HepG2 (cell line): ENCODE results near the gene TLE5. TPM values are rescaled to one million over a fixed set of nuclear protein-coding genes. Genes with fewer than 3 reads are reported as not detected.
A peak's percentile ranks its signal among the peaks of the same experiment; 100 is the strongest.

Experiments
- ARNT2 ChIP-seq: sonication (generic); formaldehyde crosslinking; IDR thresholded peaks from 2 replicates; pipeline ENCODE4 v1.8.0; 2022; ENCODE audit warnings: mild to moderate bottlenecking, low read depth, missing genetic modification reagents, moderate library complexity
- HNF4G ChIP-seq, 2 experiments: sonication (generic) in 1 of 2; formaldehyde crosslinking in 1 of 2; IDR thresholded peaks; 2 replicates each; pipeline versions ENCODE4 v1.4.0 to v1.6.1; 2011 to 2020; ENCODE audit warnings: borderline replicate concordance in 2 of 2, low read depth in 2 of 2, mild to moderate bottlenecking in 2 of 2, low read length in 1 of 2, missing genetic modification reagents in 1 of 2, moderate library complexity in 1 of 2
- HOXA3 ChIP-seq: sonication (generic); formaldehyde crosslinking; IDR thresholded peaks from 2 replicates; pipeline ENCODE4 v1.5.0; 2020; ENCODE audit warnings: missing genetic modification reagents
- ISX ChIP-seq: sonication (generic); formaldehyde crosslinking; conservative IDR thresholded peaks from 2 replicates; pipeline ENCODE4 v1.5.0; 2020; ENCODE audit warnings: missing genetic modification reagents
- MAZ ChIP-seq, 2 experiments: sonication (generic) in 1 of 2; formaldehyde crosslinking in 1 of 2; IDR thresholded peaks; 2 replicates each; pipeline versions ENCODE4 v1.5.0 to v1.6.1; 2012 to 2020; ENCODE audit warnings: low read depth in 2 of 2, mild to moderate bottlenecking in 2 of 2, borderline replicate concordance in 1 of 2, improper control_type of control experiment in 1 of 2, low read length in 1 of 2, missing genetic modification reagents in 1 of 2, moderate library complexity in 1 of 2
- MED8 ChIP-seq: sonication (generic); formaldehyde crosslinking; IDR thresholded peaks from 2 replicates; pipeline ENCODE4 v1.8.1; 2023; ENCODE audit warnings: mild to moderate bottlenecking, missing genetic modification reagents; ENCODE audit not compliant: insufficient replicate concordance
- MTA1 ChIP-seq: sonication (generic); formaldehyde crosslinking; IDR thresholded peaks from 2 replicates; pipeline ENCODE4 v1.4.0; 2020; ENCODE audit warnings: missing genetic modification reagents, mild to moderate bottlenecking, borderline replicate concordance
- NFYB ChIP-seq: sonication (generic); formaldehyde crosslinking; IDR thresholded peaks from 2 replicates; pipeline ENCODE4 v1.4.0; 2020; ENCODE audit warnings: missing genetic modification reagents
- PCBP1 ChIP-seq: fragments of 200-400 bp; formaldehyde crosslinking; IDR thresholded peaks from 2 replicates; pipeline ENCODE4 v1.6.1; 2017; ENCODE audit warnings: mild to moderate bottlenecking, low read depth, low read length, borderline replicate concordance
- PCBP2 ChIP-seq: fragments of 200-400 bp; formaldehyde crosslinking; optimal IDR thresholded peaks from 2 replicates; pipeline ENCODE3; 2018; ENCODE audit warnings: low read length, low read depth; ENCODE audit not compliant: poor library complexity, severe bottlenecking
- RAD21 ChIP-seq: fragments of 450-650 bp; formaldehyde crosslinking; IDR thresholded peaks from 2 replicates; pipeline ENCODE4 v1.5.0; 2020; ENCODE audit warnings: mild to moderate bottlenecking
- RFXAP ChIP-seq: sonication (generic); formaldehyde crosslinking; IDR thresholded peaks from 2 replicates; pipeline ENCODE4 v1.4.0; 2020; ENCODE audit warnings: missing genetic modification reagents, borderline replicate concordance
- SRSF9 ChIP-seq: fragments of 200-400 bp; formaldehyde crosslinking; IDR thresholded peaks from 2 replicates; pipeline ENCODE4 v1.6.1; 2018; ENCODE audit warnings: borderline replicate concordance, mild to moderate bottlenecking, low read depth, low read length; ENCODE audit not compliant: insufficient read depth, poor library complexity, severe bottlenecking
- SSRP1 ChIP-seq: IDR thresholded peaks from 2 replicates; pipeline ENCODE4 v1.6.1; 2016; ENCODE audit warnings: control low read depth
- ZBTB21 ChIP-seq: sonication (generic); formaldehyde crosslinking; IDR thresholded peaks from 2 replicates; pipeline ENCODE4 v1.4.0; 2020; ENCODE audit warnings: missing genetic modification reagents
- ZMAT5 ChIP-seq: sonication (generic); formaldehyde crosslinking; IDR thresholded peaks from 2 replicates; pipeline ENCODE4 v1.5.0; 2020; ENCODE audit warnings: mild to moderate bottlenecking, low read depth, missing genetic modification reagents, borderline replicate concordance
- ZNF232 ChIP-seq: sonication (generic); formaldehyde crosslinking; IDR thresholded peaks from 2 replicates; pipeline ENCODE4 v1.4.0; 2020; ENCODE audit warnings: missing genetic modification reagents, borderline replicate concordance
- ZNF317 ChIP-seq: sonication (generic); formaldehyde crosslinking; IDR thresholded peaks from 2 replicates; pipeline ENCODE4 v1.5.0; 2020; ENCODE audit warnings: mild to moderate bottlenecking, missing genetic modification reagents
- ZNF431 ChIP-seq: sonication (generic); formaldehyde crosslinking; IDR thresholded peaks from 2 replicates; pipeline ENCODE4 v1.9.0; 2022; ENCODE audit warnings: missing genetic modification reagents, low read depth, mild to moderate bottlenecking, borderline replicate concordance
- ZNF615 ChIP-seq: sonication (generic); formaldehyde crosslinking; IDR thresholded peaks from 2 replicates; pipeline ENCODE4 v1.5.0; 2020; ENCODE audit warnings: mild to moderate bottlenecking, missing genetic modification reagents, borderline replicate concordance
- ZNF761 ChIP-seq: sonication (generic); formaldehyde crosslinking; conservative IDR thresholded peaks from 2 replicates; pipeline ENCODE4 v1.4.0; 2020; ENCODE audit warnings: mild to moderate bottlenecking, missing genetic modification reagents
- ZNF782 ChIP-seq: sonication (generic); formaldehyde crosslinking; IDR thresholded peaks from 2 replicates; pipeline ENCODE4 v1.4.0; 2020; ENCODE audit warnings: missing genetic modification reagents, mild to moderate bottlenecking, borderline replicate concordance
- ZNF790 ChIP-seq: sonication (generic); formaldehyde crosslinking; IDR thresholded peaks from 2 replicates; pipeline ENCODE4 v1.8.0; 2022; ENCODE audit warnings: missing genetic modification reagents, mild to moderate bottlenecking, borderline replicate concordance
- ZNF879 ChIP-seq: sonication (generic); formaldehyde crosslinking; IDR thresholded peaks from 2 replicates; pipeline ENCODE4 v1.8.1; 2023; ENCODE audit warnings: missing genetic modification reagents
- ZSCAN12 ChIP-seq: sonication (generic); formaldehyde crosslinking; IDR thresholded peaks from 2 replicates; pipeline ENCODE4 v1.9.0; 2021; ENCODE audit warnings: mild to moderate bottlenecking, missing genetic modification reagents
- ZUFSP ChIP-seq: sonication (generic); formaldehyde crosslinking; IDR thresholded peaks from 2 replicates; pipeline ENCODE4 v1.9.0; 2021; ENCODE audit warnings: missing genetic modification reagents, mild to moderate bottlenecking, borderline replicate concordance
- polyA plus RNA-seq, 8 experiments: library from polyadenylated mRNA; depleted of rRNA in 3 of 8; stranded (reverse) in 7 of 8; unstranded in 1 of 8; fragments of >200 nt; fragmentation: Illumina TruSeq in 4 of 8; extraction: Trizol in 4 of 8; gene quantifications; 2 replicates each; pipeline versions ENCODE4 v1.2.1 to v1.2.3, GENCODE V29; 2011 to 2016; ENCODE audit warnings: low read depth in 4 of 8, missing spikeins in 1 of 8, mixed read lengths in 1 of 8; ENCODE audit not compliant: insufficient read depth in 1 of 8
- total RNA-seq, 5 experiments: library from RNA; depleted of rRNA; stranded (reverse); fragments of >200 nt; fragmentation: Illumina TruSeq; extraction: Trizol; gene quantifications; 2 replicates each; pipeline ENCODE4 v1.2.3, GENCODE V29; 2016; ENCODE audit warnings: low read depth in 1 of 5
- TF ChIP-seq, protein P1 (sequence below): IDR thresholded peaks from 2 replicates; pipeline ENCODE4 v1.6.1; 2016; ENCODE audit warnings: missing compliant biosample characterization, missing genetic modification reagents, borderline replicate concordance

TLE5 gene
- total and polyA plus RNA-seq, 2 of the 13 experiments (the other 11 are each of a cell fraction or from before 2014, with no cell fraction given) = 62.8 to 189 TPM

DNA sequence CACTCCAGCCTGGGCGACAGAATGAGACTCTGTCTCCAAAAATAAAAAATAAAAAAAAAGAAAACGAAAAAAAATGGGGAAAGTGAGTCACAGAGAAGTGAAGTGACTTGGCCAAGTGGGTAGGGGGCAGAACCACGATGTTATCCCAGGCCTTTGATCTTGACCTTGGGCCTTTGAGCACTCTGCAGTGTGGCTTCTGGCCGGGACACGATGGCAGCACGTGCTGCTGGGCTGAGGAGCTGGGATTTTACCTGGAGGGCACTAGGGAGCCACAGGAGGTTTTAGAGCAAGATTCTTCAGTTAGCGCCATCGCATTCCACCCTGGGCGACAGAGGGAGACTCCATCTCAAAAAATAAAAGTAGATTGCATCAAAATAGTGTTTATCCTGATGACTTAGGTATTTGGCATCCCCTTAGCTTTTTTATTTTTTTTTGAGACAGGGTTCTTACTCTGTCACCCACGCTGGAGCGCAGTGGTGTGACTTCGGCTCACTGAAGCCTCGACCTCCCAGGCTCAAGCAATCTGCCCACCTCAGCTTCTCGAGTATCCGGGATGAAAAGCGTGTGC is 4.3 kb upstream of the TLE5 start (continued):
- TF ChIP-seq MAZ (IDR thresholded peaks at IDR 0.05; ENCODE audit: borderline replicate concordance, low read depth, low read length) (no peak), MAZ (CRISPR knock-in tag; IDR thresholded peaks at IDR 0.05; ENCODE audit: low read depth) (peak; percentile 45; the same call in 1 of the 2 replicates), NFYB (no peak), ZNF232 (CRISPR knock-in tag) (peak; percentile 16; the same call in 1 of the 2 replicates), MED8 (no peak), ZNF790 (CRISPR knock-in tag) (no peak), ZUFSP (CRISPR knock-in tag) (no peak), MTA1 (CRISPR knock-in tag) (peak; percentile 24; the same call in 1 of the 2 replicates), SRSF9 (no peak), ZNF879 (0 out of 2 replicates have a peak, but pooled peaks have one; percentile 20), RAD21 (CRISPR knock-in tag) (no peak), ZNF782 (CRISPR knock-in tag) (no peak), ZMAT5 (CRISPR knock-in tag) (no peak), ZNF317 (CRISPR knock-in tag) (no peak), HNF4G (IDR thresholded peaks at IDR 0.05; ENCODE audit: borderline replicate concordance, low read depth, low read length) (peak; percentile 50; the same call in 1 of the 2 replicates), HNF4G (CRISPR knock-in tag; IDR thresholded peaks at IDR 0.05; ENCODE audit: borderline replicate concordance, low read depth) (no peak), SSRP1 (CRISPR knock-in tag) (no peak), ISX (no peak), ZNF761 (CRISPR knock-in tag) (no peak), ZNF431 (CRISPR knock-in tag) (0 out of 2 replicates have a peak, but pooled peaks have one; percentile 43), HOXA3 (CRISPR knock-in tag) (peak; percentile 46; the same call in 1 of the 2 replicates), ZSCAN12 (no peak), PCBP1 (no peak), RFXAP (CRISPR knock-in tag) (no peak; the same call in 1 of the 2 replicates), ZBTB21 (CRISPR knock-in tag) (no peak), PCBP2 (no peak), ARNT2 (CRISPR knock-in tag) (no peak), ZNF615 (no peak)
- TF ChIP-seq, protein P1, sequence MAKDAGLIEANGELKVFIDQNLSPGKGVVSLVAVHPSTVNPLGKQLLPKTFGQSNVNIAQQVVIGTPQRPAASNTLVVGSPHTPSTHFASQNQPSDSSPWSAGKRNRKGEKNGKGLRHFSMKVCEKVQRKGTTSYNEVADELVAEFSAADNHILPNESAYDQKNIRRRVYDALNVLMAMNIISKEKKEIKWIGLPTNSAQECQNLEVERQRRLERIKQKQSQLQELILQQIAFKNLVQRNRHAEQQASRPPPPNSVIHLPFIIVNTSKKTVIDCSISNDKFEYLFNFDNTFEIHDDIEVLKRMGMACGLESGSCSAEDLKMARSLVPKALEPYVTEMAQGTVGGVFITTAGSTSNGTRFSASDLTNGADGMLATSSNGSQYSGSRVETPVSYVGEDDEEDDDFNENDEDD (CRISPR knock-in tag) = peak; percentile 73; the same call in 1 of the 2 replicates
